K562 (cell line): ENCODE results near the gene LAMTOR5. TPM values are rescaled to one million over a fixed set of nuclear protein-coding genes. Genes with fewer than 3 reads are reported as not detected.

Source experiments
- ATAC-seq: fragments of 200-7000 bp; cut with Tn5 transposase; 3 replicates; pipeline ENCODE4 v1.9.1; 2020; ENCODE audit warnings: moderate library complexity
- BruUV-seq: library from RNA; stranded (reverse); fragments of 400-500 nt; replicated peaks from 2 replicates; lab custom pipeline; 2021; lab: Mats Ljungman, UMichigan
- CTCF ChIA-PET: fragments of 300-600 bp; formaldehyde crosslinking; extraction: SDS; loops from one replicate; lab custom pipeline; 2021; ENCODE audit warnings: low intra/inter-chr PET ratio; lab: Yijun Ruan, JAX
- POLR2A ChIA-PET: fragments of 300-600, 350-650 bp; sonication (Branson Sonifier 250); formaldehyde crosslinking; extraction: SDS; loops from one replicate; lab custom pipeline; 2021; ENCODE audit warnings: antibody characterized with exemption, inconsistent platforms; lab: Yijun Ruan, JAX
- DNase-seq, 4 experiments: peaks; one replicate each; pipeline versions ENCODE4 v3.0.0 to v3.0.0-alpha.2; 2011 to 2018; ENCODE audit warnings: low spot score in 3 of 4, mixed read lengths in 3 of 4; ENCODE audit errors: extremely low read depth in 1 of 4
- FAIRE-seq: peaks from 2 replicates; lab custom pipeline; 2011; peaks lifted over from hg19 to GRCh38; lab: Jason Lieb, UNC
- H2AFZ ChIP-seq: 2 replicates; pipeline ENCODE4 v1.6.0; 2011; ENCODE audit warnings: low read depth, low read length, control low read depth, inconsistent platforms
- H3K27ac ChIP-seq: fragments of 200-600 bp; 3 replicates; pipeline ENCODE4 v1.8.0; 2011; ENCODE audit warnings: low read depth, mild to moderate bottlenecking, control low read depth, inconsistent platforms, low read length, moderate library complexity, mixed read lengths; ENCODE audit errors: extremely low read depth
- H3K27me3 ChIP-seq, 2 experiments: fragments of 300-600 bp in 1 of 2; 2 replicates in 1 of 2; 3 replicates in 1 of 2; pipeline versions ENCODE4 v1.6.0 to v1.8.0; 2011; ENCODE audit warnings: inconsistent platforms in 2 of 2, low read length in 2 of 2, mild to moderate bottlenecking in 1 of 2, mixed read lengths in 1 of 2, moderate library complexity in 1 of 2; ENCODE audit not compliant: control insufficient read depth in 2 of 2, insufficient read depth in 2 of 2
- H3K36me3 ChIP-seq: fragments of 300-600 bp; 3 replicates; pipeline ENCODE4 v1.8.0; 2011; ENCODE audit warnings: mild to moderate bottlenecking, low read length, inconsistent platforms; ENCODE audit not compliant: control insufficient read depth, insufficient read depth
- H3K4me1 ChIP-seq, 2 experiments: fragments of 200-600 bp in 1 of 2; replicated peaks in 1 of 2; 2 replicates in 1 of 2; 3 replicates in 1 of 2; pipeline versions ENCODE4 v1.5.1 to v1.8.0; 2011; ENCODE audit warnings: inconsistent platforms in 2 of 2, low read length in 2 of 2, mild to moderate bottlenecking in 1 of 2, mixed read lengths in 1 of 2, moderate library complexity in 1 of 2; ENCODE audit not compliant: control insufficient read depth in 2 of 2, insufficient read depth in 2 of 2
- H3K4me2 ChIP-seq: 2 replicates; pipeline ENCODE4 v1.6.1; 2011; ENCODE audit warnings: low read length, control low read depth, inconsistent platforms, mixed read lengths; ENCODE audit not compliant: insufficient read depth
- H3K4me3 ChIP-seq: fragments of 200-600 bp; sonication (generic), shearing (Covaris generic); 2 replicates; pipeline ENCODE4 v1.5.1; 2016; ENCODE audit warnings: control low read depth, inconsistent platforms
- H3K79me2 ChIP-seq: fragments of 200-600 bp; 3 replicates; pipeline ENCODE4 v1.8.0; 2011; ENCODE audit warnings: low read length, inconsistent platforms; ENCODE audit not compliant: control insufficient read depth, insufficient read depth
- H3K9ac ChIP-seq, 2 experiments: 2 replicates each; pipeline versions ENCODE4 v1.6.0 to v1.6.1; 2011; ENCODE audit warnings: low read depth in 2 of 2, low read length in 2 of 2, control low read depth in 1 of 2, inconsistent platforms in 1 of 2, mild to moderate bottlenecking in 1 of 2, mixed read lengths in 1 of 2; ENCODE audit not compliant: insufficient read depth in 1 of 2
- H3K9me1 ChIP-seq: one replicate; pipeline ENCODE4 v1.6.0; 2011; ENCODE audit warnings: inconsistent platforms, mild to moderate bottlenecking, low read length, moderate library complexity; ENCODE audit not compliant: control insufficient read depth, insufficient read depth
- H3K9me3 ChIP-seq: replicated peaks from 2 replicates; pipeline ENCODE4 v1.5.1; 2011; ENCODE audit warnings: low read depth, low read length, inconsistent platforms; ENCODE audit not compliant: control insufficient read depth, insufficient read depth
- H4K20me1 ChIP-seq: replicated peaks from 2 replicates; pipeline ENCODE4 v1.6.1; 2011; ENCODE audit warnings: low read length, inconsistent platforms, mixed read lengths; ENCODE audit not compliant: control insufficient read depth, insufficient read depth
- CEBPB ChIP-seq: fragments of 450-650 bp; IDR thresholded peaks from 2 replicates; pipeline ENCODE4 v1.6.1; 2016; ENCODE audit warnings: missing genetic modification characterization, missing compliant biosample characterization
- CEBPG ChIP-seq, 3 experiments: fragments of 200-800 bp in 1 of 3; sonication (Bioruptor generic) in 1 of 3; sonication (generic) in 1 of 3; formaldehyde crosslinking in 1 of 3; IDR thresholded peaks in 2 of 3; conservative IDR thresholded peaks in 1 of 3; 2 replicates each; pipeline versions ENCODE4 v1.6.1 to v1.8.0; 2016 to 2022; ENCODE audit warnings: missing compliant biosample characterization in 2 of 3, missing genetic modification characterization in 2 of 3, mild to moderate bottlenecking in 1 of 3, missing genetic modification reagents in 1 of 3
- CSDE1 ChIP-seq, 2 experiments: fragments of 450-650 bp; IDR thresholded peaks; 2 replicates each; pipeline ENCODE4 v1.6.1; 2016; ENCODE audit warnings: mild to moderate bottlenecking in 1 of 2
- E2F6 ChIP-seq, 2 experiments: IDR thresholded peaks; 2 replicates each; pipeline ENCODE4 v1.6.1; 2011; ENCODE audit warnings: borderline replicate concordance in 1 of 2, control low read depth in 1 of 2, low read depth in 1 of 2, low read length in 1 of 2, mild to moderate bottlenecking in 1 of 2, mixed read lengths in 1 of 2, moderate library complexity in 1 of 2; ENCODE audit not compliant: insufficient read depth in 1 of 2, insufficient read length in 1 of 2, poor library complexity in 1 of 2, severe bottlenecking in 1 of 2; ENCODE audit errors: extremely low read depth in 1 of 2
- KDM5B ChIP-seq: fragments of 200-600 bp; sonication (generic); IDR thresholded peaks from 2 replicates; pipeline ENCODE4 v1.6.1; 2012; ENCODE audit warnings: low read depth, mild to moderate bottlenecking, moderate library complexity, low read length, control low read depth, inconsistent platforms; ENCODE audit not compliant: insufficient replicate concordance
- NR3C1 ChIP-seq: sonication (generic); formaldehyde crosslinking; IDR thresholded peaks from 2 replicates; pipeline ENCODE4 v1.8.1; 2022; ENCODE audit warnings: missing genetic modification reagents
- RBM34 ChIP-seq: fragments of 200-400 bp; formaldehyde crosslinking; IDR thresholded peaks from 2 replicates; pipeline ENCODE4 v1.6.1; 2018; ENCODE audit warnings: low read length, borderline replicate concordance; ENCODE audit not compliant: insufficient read depth
- ZC3H11A ChIP-seq: IDR thresholded peaks from 2 replicates; pipeline ENCODE4 v1.6.1; 2012; ENCODE audit warnings: low read depth, low read length, improper control_type of control experiment
- ZNF133 ChIP-seq: fragments of 250-450 bp; sonication (Bioruptor Pico); IDR thresholded peaks from 2 replicates; pipeline ENCODE4 v1.4.0; 2020; ENCODE audit warnings: mild to moderate bottlenecking
- WGBS: fragments of 100-300 bp; shearing (Covaris generic); methylation state at CpG from one replicate; pipeline ENCODE4 v1.1.6; 2016; ENCODE audit warnings: low coverage, mixed read lengths; ENCODE audit not compliant: insufficient coverage; ENCODE audit errors: missing lambda C conversion rate; 5-methylcytosine and 5-hydroxymethylcytosine counted together
- in situ Hi-C: fragments of 300-500 bp; cut with MboI; formaldehyde crosslinking; loops from 4 replicates; pipeline ENCODE4 v1.15.0; 2018; ENCODE audit warnings: inconsistent platforms, mixed read lengths
- intact Hi-C: fragments of 100-400 bp; cut with micrococcal nuclease; formaldehyde crosslinking; loops from 2 replicates; pipeline ENCODE4 v1.14.2; 2022
- polyA plus RNA-seq, 8 experiments: library from polyadenylated mRNA; depleted of rRNA in 4 of 8; stranded (reverse) in 5 of 8; unstranded in 3 of 8; fragments of >200 nt; fragmentation: Nextera tagmentation in 2 of 8; fragmentation: Illumina TruSeq in 1 of 8; extraction: Ambion mirVana in 2 of 8; extraction: Trizol in 1 of 8; gene quantifications; 2 replicates each; pipeline versions ENCODE4 v1.2.1 to v1.2.3, GENCODE V29; 2011 to 2014; ENCODE audit warnings: inconsistent platforms in 1 of 8, missing spikeins in 1 of 8
- total RNA-seq, 7 experiments: library from RNA; depleted of rRNA in 6 of 7; stranded (reverse); fragments of >200 nt in 6 of 7; fragmentation: Illumina TruSeq in 2 of 7; extraction: Trizol in 2 of 7; gene quantifications; 2 replicates each; pipeline versions ENCODE4 v1.2.1 to v1.2.3, GENCODE V29; 2011 to 2021; ENCODE audit warnings: low replicate concordance in 1 of 7
- TF ChIP-seq, protein P1 (sequence below): sonication (generic); formaldehyde crosslinking; IDR thresholded peaks from 2 replicates; pipeline ENCODE4 v1.8.1; 2023; ENCODE audit warnings: mild to moderate bottlenecking, missing genetic modification reagents

The LAMTOR5 gene
- total and polyA plus RNA-seq, 9 of the 15 experiments (the other 6 are each of a cell fraction or from before 2014, with no cell fraction given), result 118 to 712 (median 241) TPM

DNA sequence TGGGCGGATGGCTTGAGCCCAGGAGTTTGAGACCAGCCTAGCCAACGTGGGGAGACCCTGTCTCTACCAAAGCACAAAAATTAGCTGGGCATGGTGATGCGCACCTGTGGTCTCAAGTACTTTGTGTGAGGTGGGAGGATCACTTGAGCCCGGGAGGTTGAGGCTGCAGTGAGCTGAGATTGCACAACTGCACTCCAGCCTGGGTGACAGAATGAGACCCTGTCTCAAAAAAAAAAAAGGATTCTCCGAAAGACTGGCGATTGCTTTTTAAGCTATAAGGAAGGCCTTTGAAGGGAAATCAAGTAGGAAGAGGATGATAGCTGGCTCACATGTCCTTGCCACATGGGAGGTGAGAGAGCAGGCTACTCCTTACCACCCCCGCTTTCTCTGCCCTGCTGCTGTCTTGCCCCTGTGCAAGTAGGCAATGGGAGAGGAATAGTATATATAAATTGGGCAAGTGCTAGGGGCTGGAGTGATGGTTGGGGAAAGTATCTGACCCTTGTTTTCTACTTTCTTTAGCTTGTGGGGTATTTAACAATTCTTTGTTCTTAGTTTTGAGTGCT lies 3.8 kb upstream of the LAMTOR5 start:
- FAIRE-seq (no peak), ATAC-seq (no peak), DNase-seq (no peak)
- intact Hi-C loops (no loop called here), in situ Hi-C loops (loop anchor here (5.0 kb wide), 1 partner anchor 209 kb away; no protein-coding TSS in a partner anchor)
- ChIA-PET POLR2A (interaction anchor here (0.6 to 1.8 kb wide), 8 partner anchors 13 to 243 kb away, joined by 3 to 8 read pairs (median 3); partner anchors contain the start of gene RBM15), CTCF (interaction anchor here (2.1 to 3.9 kb wide), 2 partner anchors 45 to 49 kb away, joined by 38 to 40 read pairs; no protein-coding TSS in a partner anchor)
- no peak overlapping the region for H3K4me3 ChIP-seq
- peaks cover 24% of the 10 kb centered on the region for H3K79me2 ChIP-seq
- H3K9ac ChIP-seq, result no peak overlapping the region
- H3K9me1 ChIP-seq, result no peaks in the 10 kb centered on the region
- TF ChIP-seq CEBPB (peak; percentile 57; the same call in 1 of the 2 replicates), CEBPG (CRISPR knock-in tag; IDR thresholded peaks at IDR 0.05) (no peak), CEBPG (tag; conservative IDR thresholded peaks at IDR 0.05 in 1 of 2, IDR thresholded peaks at IDR 0.05 in 1 of 2) (0 out of 4 replicates have a peak, but pooled peaks of 1 of the 2 experiments have one; percentile 4), RBM34 (no peak)
- peaks cover 2 to 41% of the 10 kb centered on the region in 2 experiments; a peak in 4 of 5 replicates for H3K4me1 ChIP-seq
- H3K36me3 ChIP-seq, result peaks cover under 1% of the 10 kb centered on the region; the same call in 2 of the 3 replicates
- no peak overlapping the region for H3K4me2 ChIP-seq
- H3K9me3 ChIP-seq, result no peaks in the 10 kb centered on the region
- H4K20me1 ChIP-seq, result no peaks in the 10 kb centered on the region; the same call in 1 of the 2 replicates
- no peak overlapping the region for H2AFZ ChIP-seq
- BruUV-seq, result no TSS peak
- 66% methylated on average over 7 of the region's 7 CpGs for WGBS
- no peak overlapping the region for H3K27ac ChIP-seq
- H3K27me3 ChIP-seq, result no peaks in the 10 kb centered on the region

GRCh38 chr1:110409316-110409715 lies 1.8 kb upstream of the LAMTOR5 start:
- POLR2A ChIA-PET, result interaction anchor here (0.7 to 1.8 kb wide), 15 partner anchors 9 to 163 kb away, joined by 3 to 7 read pairs (median 3); partner anchors contain the start of gene RBM15
- in situ Hi-C loops, result no loop called here
- FAIRE-seq, result no peak

More at GRCh38 chr1:110409316-110409715, 1.8 kb upstream of the LAMTOR5 start:
- H3K79me2 ChIP-seq, result peaks cover 34% of the 10 kb centered on the region
- H3K27ac ChIP-seq, result no peak overlapping the region
- H3K9ac ChIP-seq, result no peak overlapping the region
- WGBS, result 92% methylated on average over 6 of the region's 6 CpGs
- intact Hi-C loops, result no loop called here
- H3K9me1 ChIP-seq, result no peaks in the 10 kb centered on the region
- no peaks in the 10 kb centered on the region for H3K27me3 ChIP-seq
- no peaks in the 10 kb centered on the region for H4K20me1 ChIP-seq
- H3K9me3 ChIP-seq, result no peaks in the 10 kb centered on the region
- no peak for DNase-seq
- H3K36me3 ChIP-seq, result peaks cover 14% of the 10 kb centered on the region
- CTCF ChIA-PET, result no interaction called here
- TF ChIP-seq NR3C1, result no peak
- TF ChIP-seq ZC3H11A, result no peak
- no peak for TF ChIP-seq E2F6 (IDR thresholded peaks at IDR 0.05; ENCODE audit: borderline replicate concordance in 1 of 2, extremely low read depth in 1 of 2, insufficient read depth in 1 of 2, insufficient read length in 1 of 2, low read depth in 1 of 2, low read length in 1 of 2, poor library complexity in 1 of 2, severe bottlenecking in 1 of 2)
- TF ChIP-seq ZNF133 (CRISPR knock-in tag), result no peak
- no peak for TF ChIP-seq CSDE1 (IDR thresholded peaks at IDR 0.05)
- TF ChIP-seq KDM5B, result no peak
- TF ChIP-seq, protein P1, sequence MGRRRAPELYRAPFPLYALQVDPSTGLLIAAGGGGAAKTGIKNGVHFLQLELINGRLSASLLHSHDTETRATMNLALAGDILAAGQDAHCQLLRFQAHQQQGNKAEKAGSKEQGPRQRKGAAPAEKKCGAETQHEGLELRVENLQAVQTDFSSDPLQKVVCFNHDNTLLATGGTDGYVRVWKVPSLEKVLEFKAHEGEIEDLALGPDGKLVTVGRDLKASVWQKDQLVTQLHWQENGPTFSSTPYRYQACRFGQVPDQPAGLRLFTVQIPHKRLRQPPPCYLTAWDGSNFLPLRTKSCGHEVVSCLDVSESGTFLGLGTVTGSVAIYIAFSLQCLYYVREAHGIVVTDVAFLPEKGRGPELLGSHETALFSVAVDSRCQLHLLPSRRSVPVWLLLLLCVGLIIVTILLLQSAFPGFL, result no peak
- TF ChIP-seq, all 486 proteins: peak for 0
- H3K4me2 ChIP-seq, result no peak overlapping the region
- H3K4me3 ChIP-seq, result no peak overlapping the region
- H3K4me1 ChIP-seq, result peaks cover 5 to 35% of the 10 kb centered on the region in 2 experiments; a peak in 4 of 5 replicates
- ATAC-seq, result no peak
- no peak overlapping the region for H2AFZ ChIP-seq
- no TSS peak for BruUV-seq
